H1 (cell line): ENCODE measurements around the gene PGA5. TPM values are rescaled to one million over a fixed set of nuclear protein-coding genes. Genes with fewer than 3 reads are reported as not detected.

ENCODE experiments used
- CTCF ChIA-PET: fragments of 300-600 bp; sonication (Branson Sonifier 250); formaldehyde crosslinking; loops from one replicate; lab custom pipeline; 2021; ENCODE audit not compliant: partially characterized antibody; lab: Charles Lee
- POLR2A ChIA-PET: fragments of 300-600 bp; sonication (Branson Sonifier 250); formaldehyde crosslinking; loops from one replicate; lab custom pipeline; 2021; ENCODE audit warnings: inconsistent platforms; ENCODE audit not compliant: partially characterized antibody; lab: Charles Lee
- DNase-seq, 2 experiments: peaks; one replicate each; pipeline versions ENCODE4 v3.0.0 to v3.0.0-alpha.2; 2010 to 2022; ENCODE audit warnings: low spot score in 2 of 2, low read depth in 1 of 2, mixed read lengths in 1 of 2
- FAIRE-seq: peaks from 2 replicates; lab custom pipeline; 2011; peaks lifted over from hg19 to GRCh38; lab: Jason Lieb, UNC
- H2AFZ ChIP-seq: 2 replicates; pipeline ENCODE4 v1.8.1; 2012; ENCODE audit warnings: low read length, inconsistent platforms
- H2AK5ac ChIP-seq: 2 replicates; pipeline ENCODE4 v1.6.1; 2013; ENCODE audit warnings: low read depth, low read length
- H2BK120ac ChIP-seq: replicated peaks from 2 replicates; pipeline ENCODE3; 2013; ENCODE audit warnings: low read depth, low read length, inconsistent platforms
- H2BK12ac ChIP-seq: 2 replicates; pipeline ENCODE4 v1.6.1; 2013; ENCODE audit warnings: low read depth, low read length
- H2BK15ac ChIP-seq: 2 replicates; pipeline ENCODE4 v1.6.1; 2013; ENCODE audit warnings: low read length
- H2BK20ac ChIP-seq: 2 replicates; pipeline ENCODE4 v1.6.1; 2013; ENCODE audit warnings: low read length
- H2BK5ac ChIP-seq: 2 replicates; pipeline ENCODE4 v1.6.1; 2013; ENCODE audit warnings: low read depth, low read length
- H3K14ac ChIP-seq: 2 replicates; pipeline ENCODE4 v1.6.1; 2013; ENCODE audit warnings: inconsistent platforms; ENCODE audit not compliant: insufficient read length
- H3K18ac ChIP-seq: 2 replicates; pipeline ENCODE4 v1.6.1; 2013; ENCODE audit warnings: low read length; ENCODE audit errors: extremely low read depth
- H3K23ac ChIP-seq: 2 replicates; pipeline ENCODE4 v1.6.1; 2013; ENCODE audit warnings: inconsistent platforms; ENCODE audit not compliant: insufficient read length
- H3K23me2 ChIP-seq: 2 replicates; pipeline ENCODE4 v1.6.1; 2013; ENCODE audit warnings: low read depth, low read length
- H3K27ac ChIP-seq: 2 replicates; pipeline ENCODE4 v1.6.1; 2011; ENCODE audit warnings: low read depth, low read length, inconsistent platforms
- H3K27me3 ChIP-seq, 4 experiments: replicated peaks in 1 of 4; 1 replicate in 1 of 4; 2 replicates in 3 of 4; pipeline versions ENCODE4 v1.6.1 to v1.8.1; 2011 to 2013; ENCODE audit warnings: low read length in 3 of 4, mild to moderate bottlenecking in 3 of 4, inconsistent platforms in 2 of 4, mixed read lengths in 2 of 4, moderate library complexity in 1 of 4; ENCODE audit not compliant: control insufficient read depth in 3 of 4, insufficient read depth in 3 of 4; ENCODE audit errors: extremely low read depth in 1 of 4
- H3K36me3 ChIP-seq, 4 experiments: 2 replicates each; pipeline versions ENCODE4 v1.6.1 to v1.8.1; 2011 to 2013; ENCODE audit warnings: mild to moderate bottlenecking in 4 of 4, low read length in 3 of 4, moderate library complexity in 2 of 4, control low read depth in 1 of 4, inconsistent platforms in 1 of 4; ENCODE audit not compliant: insufficient read depth in 4 of 4, control insufficient read depth in 2 of 4
- H3K4ac ChIP-seq: replicated peaks from 2 replicates; pipeline ENCODE3; 2013; ENCODE audit warnings: low read length, low read depth, mixed read lengths, inconsistent platforms; ENCODE audit not compliant: insufficient read length
- H3K4me1 ChIP-seq, 4 experiments: replicated peaks in 1 of 4; 1 replicate in 1 of 4; 2 replicates in 3 of 4; pipeline versions ENCODE4 v1.6.1 to v1.8.1; 2011 to 2013; ENCODE audit warnings: low read length in 3 of 4, inconsistent platforms in 2 of 4, mixed read lengths in 1 of 4; ENCODE audit not compliant: insufficient read depth in 4 of 4, control insufficient read depth in 3 of 4
- H3K4me2 ChIP-seq, 2 experiments: 2 replicates each; pipeline versions ENCODE4 v1.6.1 to v1.8.1; 2011 to 2013; ENCODE audit warnings: low read depth in 2 of 2, low read length in 2 of 2, control low read depth in 1 of 2, inconsistent platforms in 1 of 2, mild to moderate bottlenecking in 1 of 2; ENCODE audit not compliant: insufficient read depth in 1 of 2
- H3K4me3 ChIP-seq, 4 experiments: fragments of 200-600, 300-600 bp in 1 of 4; sonication (generic), shearing (Covaris generic), sonication (Bioruptor Twin) in 1 of 4; 2 replicates each; pipeline versions ENCODE4 v1.5.1 to v1.8.1; 2011 to 2016; ENCODE audit warnings: low read length in 4 of 4, low read depth in 3 of 4, control low read depth in 2 of 4, inconsistent platforms in 2 of 4, mild to moderate bottlenecking in 2 of 4, mixed read lengths in 1 of 4, moderate library complexity in 1 of 4; ENCODE audit not compliant: insufficient read depth in 2 of 4; ENCODE audit errors: extremely low read depth in 1 of 4
- H3K56ac ChIP-seq: replicated peaks from 2 replicates; pipeline ENCODE3; 2013; ENCODE audit warnings: low read depth, mild to moderate bottlenecking, mixed read lengths, low read length, inconsistent platforms; ENCODE audit not compliant: insufficient read length
- H3K79me1 ChIP-seq: 2 replicates; pipeline ENCODE4 v1.6.1; 2013; ENCODE audit warnings: low read depth, low read length, control low read depth
- H3K79me2 ChIP-seq, 2 experiments: 2 replicates each; pipeline versions ENCODE4 v1.6.1 to v1.8.1; 2012 to 2013; ENCODE audit warnings: low read length in 2 of 2, mild to moderate bottlenecking in 2 of 2, inconsistent platforms in 1 of 2; ENCODE audit not compliant: insufficient read depth in 2 of 2, control insufficient read depth in 1 of 2
- H3K9ac ChIP-seq, 4 experiments: replicated peaks in 1 of 4; 1 replicate in 1 of 4; 2 replicates in 3 of 4; pipeline versions ENCODE4 v1.6.1 to v1.8.1; 2011 to 2013; ENCODE audit warnings: low read depth in 3 of 4, low read length in 3 of 4, control low read depth in 2 of 4, mild to moderate bottlenecking in 2 of 4, moderate library complexity in 2 of 4, inconsistent platforms in 1 of 4; ENCODE audit errors: extremely low read depth in 1 of 4
- H3K9me3 ChIP-seq, 2 experiments: 2 replicates each; pipeline versions ENCODE4 v1.6.1 to v1.8.1; 2012 to 2013; ENCODE audit warnings: mild to moderate bottlenecking in 2 of 2, moderate library complexity in 2 of 2, control low read depth in 1 of 2, inconsistent platforms in 1 of 2, low read depth in 1 of 2, low read length in 1 of 2, mixed read lengths in 1 of 2; ENCODE audit not compliant: insufficient read depth in 2 of 2
- H4K20me1 ChIP-seq, 2 experiments: replicated peaks in 1 of 2; 2 replicates each; pipeline versions ENCODE3 to v1.8.1; 2011 to 2013; ENCODE audit warnings: inconsistent platforms in 2 of 2, low read length in 2 of 2, mild to moderate bottlenecking in 1 of 2; ENCODE audit not compliant: insufficient read depth in 2 of 2, control insufficient read depth in 1 of 2
- H4K5ac ChIP-seq: 2 replicates; pipeline ENCODE4 v1.6.1; 2013; ENCODE audit warnings: low read length, low read depth, mixed read lengths, inconsistent platforms; ENCODE audit not compliant: insufficient read length
- H4K8ac ChIP-seq: 2 replicates; pipeline ENCODE4 v1.8.0; 2013; ENCODE audit warnings: mild to moderate bottlenecking, moderate library complexity, low read length, inconsistent platforms; ENCODE audit not compliant: insufficient read depth; ENCODE audit errors: extremely low read depth
- H4K91ac ChIP-seq: replicated peaks from 2 replicates; pipeline ENCODE3; 2013; ENCODE audit warnings: low read length, mixed read lengths, inconsistent platforms; ENCODE audit not compliant: insufficient read length
- BCL11A ChIP-seq, 2 experiments: IDR thresholded peaks; one replicate each; pipeline ENCODE4 v1.6.1; 2011; ENCODE audit warnings: low read depth in 2 of 2, low read length in 2 of 2, mild to moderate bottlenecking in 2 of 2
- CTCF ChIP-seq, 3 experiments: IDR thresholded peaks; 1 replicate in 2 of 3; 2 replicates in 1 of 3; pipeline versions ENCODE4 v1.5.1 to v1.6.1; 2011; ENCODE audit warnings: low read length in 3 of 3, mild to moderate bottlenecking in 3 of 3, inconsistent platforms in 2 of 3, low read depth in 1 of 3, moderate library complexity in 1 of 3; ENCODE audit not compliant: insufficient read depth in 1 of 3; ENCODE audit errors: control extremely low read depth in 1 of 3
- FOSL1 ChIP-seq: IDR thresholded peaks from 2 replicates; pipeline ENCODE4 v1.6.1; 2011; ENCODE audit warnings: mild to moderate bottlenecking, low read depth, low read length, moderate library complexity; ENCODE audit not compliant: insufficient read depth
- RBBP5 ChIP-seq: IDR thresholded peaks from 2 replicates; pipeline ENCODE4 v1.7.1; 2012; ENCODE audit warnings: low read depth, mild to moderate bottlenecking, inconsistent platforms, low read length, moderate library complexity, borderline replicate concordance
- SIRT6 ChIP-seq: IDR thresholded peaks from one replicate; pipeline ENCODE4 v1.7.1; 2012; ENCODE audit warnings: low read length, inconsistent platforms
- TCF12 ChIP-seq: IDR thresholded peaks from 2 replicates; pipeline ENCODE4 v1.6.1; 2011; ENCODE audit warnings: low read depth, mild to moderate bottlenecking, low read length
- WGBS, 2 experiments: shearing (Covaris generic) in 1 of 2; methylation state at CpG; one replicate each; pipeline versions ENCODE4 v1.1.6 to v1.1.7; 2013 to 2015; ENCODE audit warnings: low lambda C conversion rate in 2 of 2, mixed read lengths in 2 of 2, inconsistent platforms in 1 of 2, low coverage in 1 of 2, missing lambda C conversion rate in 1 of 2; ENCODE audit not compliant: insufficient replicate concordance in 2 of 2, insufficient coverage in 1 of 2, insufficient read length in 1 of 2; ENCODE audit errors: extremely low coverage in 1 of 2, missing lambda C conversion rate in 1 of 2; 5-methylcytosine and 5-hydroxymethylcytosine counted together
- polyA plus RNA-seq, 7 experiments: library from polyadenylated mRNA; depleted of rRNA in 3 of 7; stranded (reverse) in 5 of 7; unstranded in 2 of 7; fragments of >200 nt in 5 of 7; fragments of 200-250 nt in 2 of 7; gene quantifications; 1 replicate in 5 of 7; 2 replicates in 1 of 7; 4 replicates in 1 of 7; pipeline versions ENCODE4 v1.2.1 to v1.2.3, GENCODE V29; 2011 to 2013; ENCODE audit warnings: missing spikeins in 2 of 7, mixed read lengths in 2 of 7
- total RNA-seq: library from RNA; stranded (reverse); fragmentation: NEBNext Ultra II Directional; extraction: Animal tissue kit (Norgen Biotek cat#: 25700); gene quantifications from 2 replicates; pipeline ENCODE4 v1.2.1, GENCODE V29; 2021

PGA5 gene
- total and polyA plus RNA-seq, 2 of the 8 experiments (the other 6 are each of a cell fraction or from before 2014, with no cell fraction given): 0.67 to 2.0 TPM

DNA sequence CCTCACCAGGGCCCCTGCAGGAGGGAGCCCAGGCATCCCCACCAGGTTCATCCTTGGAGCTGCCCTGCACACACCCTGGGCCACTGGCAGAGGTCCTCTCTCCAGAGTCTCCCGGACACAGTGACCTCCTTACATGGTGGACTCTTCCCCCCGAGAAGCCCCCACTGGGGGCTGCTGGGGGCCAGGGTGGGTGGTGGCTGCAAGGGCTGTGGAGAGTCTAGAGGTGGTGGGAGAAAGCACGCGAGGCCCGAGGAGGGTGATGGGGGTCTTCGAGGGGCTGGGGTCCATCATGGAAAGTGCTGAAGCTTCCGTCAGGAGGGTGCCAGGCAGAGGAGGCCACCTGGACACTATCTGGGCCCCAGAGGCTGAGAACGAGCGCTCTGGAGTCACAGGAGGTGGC, 17.6 kb downstream of the PGA5 start:
- Histone ChIP-seq H2BK120ac (no peak overlapping the region), H4K8ac (no peak overlapping the region), H3K56ac (no peak overlapping the region), H3K4me3 (no peak overlapping the region), H2AFZ (no peak overlapping the region), H2BK15ac (no peak overlapping the region), H3K79me2 (no peaks in the 10 kb centered on the region), H3K4me1 (no peaks in the 10 kb centered on the region; a peak in 1 of 7 replicates), H3K27ac (no peak overlapping the region), H3K36me3 (no peaks in the 10 kb centered on the region; a peak in 1 of 8 replicates), H3K18ac (no peak overlapping the region), H2BK5ac (no peak overlapping the region), H3K9me3 (no peaks in the 10 kb centered on the region), H3K4me2 (no peak overlapping the region), H3K79me1 (no peaks in the 10 kb centered on the region), H3K14ac (no peak overlapping the region), H3K9ac (no peak overlapping the region), H3K4ac (no peak overlapping the region)
- POLR2A ChIA-PET: interaction anchor here (0.9 to 1.4 kb wide), 6 partner anchors 9 to 75 kb away, joined by 3 to 4 read pairs (median 4); partner anchors contain the start of genes DDB1, TKFC and VWCE
- DNase-seq (no peak), FAIRE-seq (no peak)
- CTCF ChIA-PET: interaction anchor here (0.8 to 3.0 kb wide), 4 partner anchors 12 to 127 kb away, joined by 3 to 12 read pairs (median 4); no protein-coding TSS in a partner anchor
- TF ChIP-seq FOSL1 (no peak), CTCF (IDR thresholded peaks at IDR 0.05; ENCODE audit: control extremely low read depth in 1 of 3, insufficient read depth in 1 of 3, low read depth in 1 of 3, low read length in 3 of 3) (no peak), SIRT6 (no peak), BCL11A (IDR thresholded peaks at IDR 0.05; ENCODE audit: low read depth in 2 of 2, low read length in 2 of 2) (no peak), RBBP5 (no peak), TCF12 (no peak)
- TF ChIP-seq, all 59 proteins: peak for 0
- H3K23me2 ChIP-seq: no peaks in the 10 kb centered on the region
- no peak overlapping the region for H4K5ac ChIP-seq
- no peak overlapping the region for H4K91ac ChIP-seq
- no peaks in the 10 kb centered on the region for H3K27me3 ChIP-seq
- H3K23ac ChIP-seq: no peak overlapping the region
- no peak overlapping the region for H2BK20ac ChIP-seq
- no peak overlapping the region for H2AK5ac ChIP-seq
- 93% methylated on average over 7 of the region's 9 CpGs; no CpG with 5 or more reads in 1 of the 2 experiments for WGBS, 2 experiments
- H2BK12ac ChIP-seq: no peak overlapping the region
- no peaks in the 10 kb centered on the region for H4K20me1 ChIP-seq
